Measurements from ENCODE around the gene TMEM196.

TMEM196 gene
- 0 to 0.09 reads per million in 2 donors for total RNA-seq

DNA sequence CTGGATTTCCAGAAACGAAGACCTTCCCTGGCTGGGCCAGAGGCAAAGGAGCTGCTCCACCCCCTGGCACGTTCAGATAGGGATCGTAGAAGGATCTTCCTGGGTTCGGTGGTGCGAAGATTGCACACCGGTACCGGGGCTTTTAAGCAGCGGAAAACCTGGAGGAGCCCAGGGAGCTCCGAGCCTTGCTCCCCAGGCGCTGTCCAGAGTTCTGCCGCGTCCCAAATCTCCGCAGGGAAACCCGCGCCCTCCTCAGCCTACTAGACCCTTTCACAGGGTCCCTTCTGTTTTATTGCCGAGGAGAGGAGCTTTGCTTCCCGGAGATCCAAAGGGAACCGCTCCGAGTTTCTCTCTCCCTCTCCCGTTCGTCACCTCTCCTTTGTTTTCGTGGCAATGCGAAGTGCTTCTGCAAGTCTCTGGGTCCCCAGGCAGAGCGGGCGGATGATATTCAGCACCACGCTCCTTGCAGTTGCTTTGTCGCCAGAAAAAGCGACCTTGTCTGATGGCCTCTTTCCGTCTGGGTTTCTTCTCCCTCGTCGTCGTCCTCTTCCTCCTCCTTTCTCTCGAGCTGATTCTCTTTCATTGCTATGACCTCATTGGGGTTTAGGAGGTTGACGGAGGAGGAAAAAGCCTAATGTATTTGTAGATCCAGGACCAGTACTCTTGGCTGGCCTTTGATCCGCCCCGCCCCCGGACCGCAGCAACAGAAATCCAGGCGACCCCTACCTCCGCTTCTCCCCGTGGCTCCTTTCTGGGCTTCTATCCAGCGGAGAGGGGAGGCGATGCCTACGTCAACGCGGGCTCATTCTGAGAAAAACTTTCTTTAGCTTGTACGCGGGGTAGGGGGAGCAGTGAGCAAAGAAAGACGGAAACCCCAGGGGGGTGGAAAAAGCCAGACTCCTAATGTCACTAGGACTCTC lies at the start of gene TMEM196:
TSS of gene TMEM196 (minus strand) at position 777 of the 920 bp plus-strand sequence. CDS start 921 bp downstream, outside the sequence.
- DNase-seq = no peak

DNA sequence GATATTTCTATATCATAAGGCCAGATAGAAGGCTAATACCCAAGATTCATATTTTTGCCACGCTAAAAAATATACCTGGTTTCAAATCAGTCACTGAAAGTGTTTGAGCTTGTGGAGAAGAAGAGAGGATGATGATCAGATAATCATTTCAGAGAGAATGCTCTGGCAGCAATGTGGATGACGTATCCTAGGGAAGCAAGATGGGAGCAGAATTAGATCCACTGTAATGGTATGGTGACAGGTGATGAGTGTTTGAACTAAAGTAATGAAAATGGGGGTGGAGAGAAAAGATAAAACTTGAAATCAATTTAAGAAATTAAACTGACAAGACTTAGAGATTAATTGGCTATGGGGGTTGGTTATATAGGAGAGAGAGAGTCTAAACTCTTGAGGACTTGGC lies 42.7 kb upstream of the TMEM196 start:
- DNase-seq = no peak

DNA sequence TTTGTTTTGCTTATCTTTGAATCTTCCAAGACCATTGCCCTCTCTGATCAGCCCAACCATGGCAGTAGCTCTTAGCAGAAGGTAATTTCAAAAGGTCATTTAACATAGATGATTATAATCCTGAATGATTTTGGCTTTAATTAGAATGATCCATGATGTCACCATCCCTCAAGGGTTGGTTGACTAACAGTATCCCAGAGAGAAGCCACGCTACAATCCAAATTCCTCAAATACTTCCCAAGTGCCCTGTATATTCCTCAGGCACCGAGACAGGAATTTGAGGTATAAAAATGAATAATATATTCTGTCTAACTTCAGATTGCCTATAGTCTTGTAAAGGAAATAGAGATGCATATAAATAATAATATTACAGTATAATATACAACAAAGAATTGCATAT lies 42.1 kb upstream of the TMEM196 start:
- DNase-seq = no peak

DNA sequence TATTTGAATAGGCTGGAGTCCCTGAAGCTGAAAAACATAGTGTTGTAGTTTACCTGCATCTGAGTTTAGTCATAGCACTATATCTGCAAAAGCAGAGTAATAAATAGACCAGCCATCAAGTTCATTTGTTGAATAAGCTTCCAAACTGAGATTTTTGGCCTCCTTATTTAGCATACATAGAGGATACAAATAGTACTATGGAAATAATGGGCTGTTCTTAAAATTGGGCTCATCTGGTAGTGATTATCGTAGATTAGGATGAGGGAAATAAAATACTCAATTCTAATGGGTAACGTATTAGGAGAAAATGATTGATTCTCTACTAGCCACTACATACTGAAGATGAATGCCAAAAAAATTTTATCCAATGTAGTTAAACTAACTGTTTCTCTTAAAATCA lies 41.4 kb upstream of the TMEM196 start:
- DNase-seq = no peak

DNA sequence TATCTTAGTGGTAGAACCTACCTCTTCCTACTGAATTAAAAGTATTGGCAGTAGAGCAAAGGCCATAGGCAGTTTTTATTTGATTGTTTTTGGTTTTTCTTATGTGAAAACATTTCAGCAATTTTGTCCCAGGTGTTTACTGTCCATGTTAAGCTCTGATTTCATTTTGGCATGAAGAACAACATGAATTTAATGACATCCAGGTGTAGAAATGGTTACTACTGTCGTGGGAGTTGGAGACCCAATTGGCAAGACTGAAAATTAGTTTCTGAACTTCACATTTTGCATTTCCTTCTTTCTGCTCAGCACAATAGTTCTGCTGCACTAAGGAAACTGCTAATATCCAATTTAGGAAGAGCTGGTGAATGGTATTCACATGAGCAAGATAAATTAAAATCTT lies 38.0 kb upstream of the TMEM196 start:
- no peak for DNase-seq

DNA sequence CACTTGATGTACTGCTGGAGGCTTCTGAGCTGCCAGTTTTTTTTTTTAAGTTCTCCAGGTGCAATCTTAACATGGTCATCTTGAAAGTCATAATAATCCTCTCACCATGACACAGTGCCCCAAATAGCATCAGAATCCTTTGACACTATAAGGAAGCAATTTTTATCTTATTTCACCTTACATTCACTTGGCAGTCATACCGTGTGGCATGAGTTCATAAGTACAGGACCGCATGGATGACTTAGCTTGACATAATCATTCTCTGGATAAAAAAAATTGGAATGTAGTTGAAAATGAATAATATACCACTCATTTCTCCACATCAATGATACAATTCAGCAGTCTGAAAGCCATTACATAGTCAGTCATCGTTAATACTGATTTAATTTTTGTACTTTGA lies 25.6 kb upstream of the TMEM196 start:
- DNase-seq = no peak

DNA sequence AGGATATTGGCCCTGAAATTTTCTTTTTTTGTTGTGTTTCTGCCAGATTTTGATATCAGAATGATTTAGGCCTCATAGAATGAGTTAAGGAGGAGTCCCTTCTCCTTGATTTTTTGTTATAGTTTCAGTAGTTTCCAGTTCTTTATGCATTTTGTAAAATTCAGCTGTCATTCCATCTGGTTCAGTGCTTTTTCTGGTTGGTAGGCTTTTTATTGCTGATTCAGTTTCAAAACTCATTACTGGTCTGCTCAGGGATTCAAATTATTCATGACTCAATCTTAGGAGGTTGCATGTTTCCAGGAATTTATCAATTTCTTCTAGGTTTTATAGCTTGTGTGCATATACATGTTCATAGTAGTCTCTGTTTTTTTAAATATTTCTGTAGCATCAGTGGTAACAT lies 10.1 kb upstream of the TMEM196 start:
- no peak for DNase-seq

DNA sequence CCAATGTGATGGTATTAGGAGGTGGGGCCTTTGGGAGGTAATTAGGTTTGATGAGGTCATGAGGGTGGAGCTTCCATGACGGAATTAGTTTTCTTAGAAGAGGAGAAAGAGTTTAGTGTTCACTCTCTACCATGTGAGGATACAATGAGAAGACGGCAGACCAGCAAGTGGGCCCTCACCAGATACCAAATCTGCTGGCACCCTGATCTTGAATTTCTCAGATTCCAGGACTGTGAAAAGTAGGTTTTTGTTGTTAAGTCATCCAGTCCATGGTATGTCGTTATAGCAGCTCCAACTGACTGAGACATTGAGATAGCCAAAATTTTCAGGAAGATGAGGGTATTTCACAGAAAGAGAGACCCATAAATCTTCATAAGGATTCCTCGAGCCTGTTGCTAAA lies 3.6 kb upstream of the TMEM196 start:
- DNase-seq = no peak

DNA sequence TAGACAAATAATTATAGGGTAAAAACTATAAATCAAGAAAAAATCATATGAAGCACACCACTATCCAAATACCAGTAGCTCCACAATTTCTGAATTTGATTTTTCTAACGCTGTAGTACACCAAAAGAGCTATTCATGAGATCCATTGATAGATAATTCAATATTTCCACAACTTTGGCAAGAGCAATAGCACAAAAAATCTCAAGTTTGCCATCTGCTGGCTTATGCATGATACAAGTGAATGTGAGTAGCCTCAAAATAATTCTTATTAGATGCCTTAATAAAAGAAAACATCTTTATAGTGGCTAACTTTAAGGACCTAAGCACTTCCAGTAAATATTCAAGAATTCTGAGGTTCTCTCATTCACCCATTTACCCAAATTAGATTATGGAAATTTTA lies 2.2 kb upstream of the TMEM196 start:
- DNase-seq = no peak

DNA sequence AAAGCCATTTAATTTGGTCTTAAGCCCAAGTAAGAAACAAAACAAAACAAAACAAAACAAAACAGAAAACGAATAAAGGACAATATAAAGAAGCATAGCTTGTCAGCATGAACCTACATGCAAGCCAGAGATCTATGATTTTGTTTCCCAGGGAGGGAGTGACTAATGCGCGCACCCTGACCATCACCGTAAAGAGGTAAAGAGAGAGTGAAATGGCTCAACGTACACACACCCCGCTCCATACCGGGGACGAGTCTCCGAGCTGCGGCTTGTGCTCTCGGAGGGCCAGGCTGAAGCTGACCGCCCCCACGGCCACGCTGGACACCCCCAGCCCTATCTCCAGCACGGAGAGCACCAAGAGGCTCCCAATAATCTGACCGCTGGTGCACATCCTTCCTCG lies 1.1 kb downstream of the TMEM196 start:
- DNase-seq = no peak

DNA sequence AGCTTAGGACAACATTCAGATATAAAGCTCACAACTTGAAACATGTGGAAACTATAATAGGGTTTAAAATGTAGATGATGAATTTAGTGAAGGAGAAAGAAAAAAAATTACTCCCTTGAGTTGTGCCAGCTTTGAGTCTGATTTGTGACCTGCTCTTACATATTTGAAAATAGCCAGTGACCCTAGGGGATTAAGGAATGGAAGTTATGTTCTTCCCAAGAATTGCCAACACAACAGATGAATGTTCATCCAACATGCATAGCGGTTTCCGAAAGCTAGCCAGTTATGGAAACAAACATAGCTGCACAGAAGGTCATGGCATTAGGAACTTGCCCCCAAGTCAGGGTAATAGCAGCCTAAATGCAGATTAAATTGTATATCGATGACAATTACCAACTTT lies 10.8 kb downstream of the TMEM196 start:
- no peak for DNase-seq

DNA sequence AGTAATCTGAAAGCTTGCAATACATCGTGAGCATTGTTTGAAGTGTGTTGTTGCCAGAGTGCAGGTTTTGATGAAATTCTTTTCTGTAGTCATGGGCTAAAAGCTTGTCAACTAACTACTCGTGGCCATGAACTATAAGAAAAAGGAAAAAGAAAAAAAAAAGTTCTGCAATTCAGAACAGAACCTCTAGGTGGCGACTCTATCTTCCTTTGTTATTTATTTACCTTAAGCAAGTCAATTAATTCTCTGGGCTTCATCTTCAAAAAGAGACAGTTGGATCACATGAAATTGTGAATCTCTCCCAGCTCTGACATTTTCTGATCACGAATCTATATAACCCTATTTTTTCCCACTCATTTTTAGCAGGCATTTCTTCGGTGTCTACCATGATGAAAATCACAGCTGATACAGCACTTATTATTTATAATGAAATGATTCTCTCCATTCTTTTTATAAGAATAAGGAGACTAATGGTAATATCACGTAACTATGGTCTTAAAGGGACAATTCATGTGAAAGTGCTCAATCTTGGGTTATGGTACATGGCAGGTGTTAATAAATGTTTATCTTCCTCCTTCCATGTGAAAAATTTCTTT lies 18.8 kb downstream of the TMEM196 start:
- DNase-seq = no peak

DNA sequence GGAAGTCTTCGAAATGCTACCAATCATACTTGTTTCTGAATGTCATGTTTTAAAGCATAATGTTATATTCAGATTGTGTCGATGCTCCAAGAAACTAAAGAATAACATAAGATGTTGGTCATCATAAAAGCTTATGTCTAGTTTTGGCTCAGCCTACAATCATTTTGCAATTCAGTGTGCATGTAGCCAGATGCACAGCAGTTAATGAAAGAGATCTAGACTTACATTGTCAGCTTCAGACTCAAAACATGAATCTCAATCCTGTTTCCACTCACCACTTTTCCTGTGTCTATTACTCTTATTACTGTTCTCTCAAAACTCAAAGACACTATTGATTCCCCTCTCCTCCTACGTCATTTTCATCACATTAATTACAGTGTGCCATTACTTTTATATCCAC lies 21.4 kb downstream of the TMEM196 start:
- DNase-seq = no peak

DNA sequence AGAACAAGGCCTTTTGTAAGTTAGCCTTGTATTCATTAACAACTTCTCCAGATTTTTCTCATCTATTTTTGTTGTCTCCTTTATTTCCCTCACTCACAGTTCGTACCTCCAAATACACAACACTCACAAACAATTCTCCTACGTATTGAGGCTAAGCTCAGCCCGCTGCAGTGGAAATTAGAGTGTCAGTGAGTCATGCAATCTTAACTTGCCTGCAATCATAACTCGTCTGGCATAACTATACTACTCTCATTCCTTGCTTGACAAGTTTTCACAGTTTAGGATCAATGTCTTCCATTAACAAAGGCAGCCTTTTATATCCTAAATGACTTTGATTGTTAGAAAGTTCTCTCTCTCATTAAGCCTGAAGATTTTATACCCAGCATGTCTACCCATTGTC lies 23.8 kb downstream of the TMEM196 start:
- no peak for DNase-seq

DNA sequence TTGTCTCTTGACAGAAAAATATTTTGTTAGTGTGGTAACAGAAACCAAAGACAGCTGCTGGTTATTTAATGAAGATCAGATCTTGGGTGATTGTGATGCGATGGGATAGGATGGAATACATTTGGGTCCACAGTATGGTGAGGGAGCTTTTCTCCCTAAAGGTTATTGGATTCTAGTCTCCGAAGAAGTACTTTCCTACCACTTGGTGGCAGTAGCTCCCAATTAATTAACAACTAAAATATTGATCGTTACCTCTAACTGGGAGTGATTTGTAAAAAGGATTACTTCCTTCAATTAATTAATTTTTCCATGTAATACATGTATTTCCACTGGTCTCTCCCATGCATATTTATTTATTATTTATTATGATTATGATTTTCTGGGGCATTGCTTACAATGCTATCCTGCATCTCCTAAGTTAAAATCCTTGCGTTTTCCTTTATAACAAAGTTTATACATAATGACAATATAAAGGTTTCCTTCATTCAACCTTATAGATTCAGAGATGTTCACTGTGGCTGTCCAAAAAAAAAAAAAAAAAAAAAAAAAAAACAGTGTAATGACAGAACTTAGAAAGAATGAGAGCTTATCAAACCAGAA lies 25.6 kb downstream of the TMEM196 start:
- no peak for DNase-seq

DNA sequence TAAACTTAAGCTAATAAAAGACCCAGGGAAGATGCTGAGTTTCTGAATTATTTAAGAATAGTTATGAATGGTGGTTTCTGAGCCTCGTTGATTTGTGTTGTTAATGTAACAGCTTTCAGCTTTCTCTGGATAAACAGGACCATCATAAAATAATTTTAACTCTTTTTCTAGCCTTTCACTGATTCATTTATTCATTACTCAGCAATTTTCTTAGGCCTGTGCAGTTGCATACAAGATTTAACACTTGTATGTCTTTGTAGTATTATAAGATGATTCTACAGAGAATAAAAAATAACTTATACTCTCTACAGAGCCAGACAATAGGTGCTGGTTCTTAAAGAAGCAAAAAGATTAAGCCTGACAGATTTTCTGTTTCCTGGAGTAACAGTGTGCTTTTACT lies 29.3 kb downstream of the TMEM196 start:
- DNase-seq = no peak

DNA sequence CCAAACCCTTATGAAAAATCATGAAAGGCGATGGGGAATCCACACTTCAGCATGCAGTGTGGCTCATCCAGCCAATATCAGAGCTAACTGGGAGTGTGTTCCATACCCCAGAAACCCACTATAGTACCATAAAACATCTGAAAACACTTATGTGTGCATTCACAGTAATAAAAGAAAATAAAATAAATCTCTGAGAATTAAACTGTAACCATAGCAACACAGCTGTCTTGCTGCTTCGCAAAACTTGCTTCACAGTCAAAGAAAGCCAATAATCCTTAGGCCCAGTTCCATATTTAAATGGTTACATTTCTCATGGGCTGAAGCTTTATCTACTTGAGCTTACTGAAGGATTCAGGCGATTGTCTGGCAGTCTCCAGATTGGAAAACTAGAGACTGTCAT lies 44.7 kb downstream of the TMEM196 start:
- DNase-seq = no peak

DNA sequence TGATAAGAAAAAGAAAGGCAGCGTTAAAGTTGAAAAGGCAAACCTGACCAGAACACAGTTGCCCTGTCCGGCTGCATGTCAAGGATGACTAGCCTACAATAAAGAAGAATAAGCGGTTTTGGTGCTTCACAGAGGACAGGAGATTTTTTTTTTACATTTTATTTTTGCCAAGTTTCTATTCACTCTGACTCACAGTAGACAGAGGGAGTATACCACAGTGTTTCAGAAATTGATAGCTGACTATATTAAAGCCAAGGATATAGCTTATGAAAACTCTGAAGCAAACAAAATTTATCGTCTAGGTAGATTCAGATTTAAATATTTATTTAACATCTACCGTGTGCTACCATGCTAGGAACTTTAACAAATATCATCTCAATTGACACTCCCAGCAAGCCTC lies 47.6 kb downstream of the TMEM196 start:
- no peak for DNase-seq

DNA sequence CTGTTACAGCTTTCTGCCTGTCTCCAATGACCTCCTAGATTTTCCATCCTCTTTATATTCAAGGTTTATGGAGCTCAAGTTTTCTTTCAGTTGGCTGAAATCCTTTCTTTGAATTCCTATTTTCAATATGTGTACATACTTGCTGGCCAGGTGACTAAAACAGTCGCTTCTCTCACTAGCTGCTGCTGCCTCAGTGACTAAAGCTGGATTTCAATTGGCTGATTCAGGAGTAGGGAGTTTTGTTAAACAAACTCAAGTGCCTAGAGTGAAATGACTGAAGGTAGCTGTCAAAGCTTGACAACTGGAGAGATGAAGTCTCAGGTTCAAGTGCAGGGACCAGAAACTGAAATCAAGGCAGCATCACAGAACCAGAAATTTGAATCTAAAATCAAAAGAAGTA lies 57.9 kb downstream of the TMEM196 start:
- DNase-seq = no peak

DNA sequence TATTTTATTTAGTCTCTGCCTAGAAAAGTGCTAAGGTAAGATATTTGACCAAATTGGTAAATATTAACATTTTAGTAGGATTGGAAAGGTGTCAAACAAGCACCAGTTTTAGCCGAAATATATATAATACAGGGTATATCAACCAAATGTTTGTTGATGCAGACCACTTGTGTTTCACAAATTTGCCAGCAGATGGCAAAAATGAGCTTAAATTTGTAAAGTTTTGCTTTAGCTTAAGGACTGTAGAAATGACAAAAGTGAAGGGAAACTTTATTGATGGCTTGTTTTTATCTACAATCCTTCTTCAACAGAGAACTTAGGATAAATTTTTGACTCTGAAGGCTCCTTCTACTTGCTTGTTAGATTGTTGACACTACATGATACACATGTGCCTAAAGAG lies 59.7 kb downstream of the TMEM196 start:
- DNase-seq = no peak

DNA sequence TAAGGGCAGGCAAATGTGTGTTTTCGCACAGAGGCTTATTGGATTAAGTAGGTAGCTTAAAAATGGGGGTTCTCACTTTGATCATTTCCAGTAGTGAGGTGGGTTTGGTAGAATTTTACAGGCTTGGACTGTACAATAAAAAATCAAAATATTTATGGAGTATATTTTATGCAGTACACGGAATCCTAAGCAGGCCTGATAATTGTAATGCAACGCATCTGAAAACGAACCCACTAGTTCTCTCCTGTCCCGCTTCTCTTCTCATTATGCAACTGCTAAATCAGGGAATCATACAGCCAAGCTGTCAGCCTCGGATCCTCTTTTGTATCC lies 64.2 kb downstream of the TMEM196 start:
- no peak for DNase-seq

DNA sequence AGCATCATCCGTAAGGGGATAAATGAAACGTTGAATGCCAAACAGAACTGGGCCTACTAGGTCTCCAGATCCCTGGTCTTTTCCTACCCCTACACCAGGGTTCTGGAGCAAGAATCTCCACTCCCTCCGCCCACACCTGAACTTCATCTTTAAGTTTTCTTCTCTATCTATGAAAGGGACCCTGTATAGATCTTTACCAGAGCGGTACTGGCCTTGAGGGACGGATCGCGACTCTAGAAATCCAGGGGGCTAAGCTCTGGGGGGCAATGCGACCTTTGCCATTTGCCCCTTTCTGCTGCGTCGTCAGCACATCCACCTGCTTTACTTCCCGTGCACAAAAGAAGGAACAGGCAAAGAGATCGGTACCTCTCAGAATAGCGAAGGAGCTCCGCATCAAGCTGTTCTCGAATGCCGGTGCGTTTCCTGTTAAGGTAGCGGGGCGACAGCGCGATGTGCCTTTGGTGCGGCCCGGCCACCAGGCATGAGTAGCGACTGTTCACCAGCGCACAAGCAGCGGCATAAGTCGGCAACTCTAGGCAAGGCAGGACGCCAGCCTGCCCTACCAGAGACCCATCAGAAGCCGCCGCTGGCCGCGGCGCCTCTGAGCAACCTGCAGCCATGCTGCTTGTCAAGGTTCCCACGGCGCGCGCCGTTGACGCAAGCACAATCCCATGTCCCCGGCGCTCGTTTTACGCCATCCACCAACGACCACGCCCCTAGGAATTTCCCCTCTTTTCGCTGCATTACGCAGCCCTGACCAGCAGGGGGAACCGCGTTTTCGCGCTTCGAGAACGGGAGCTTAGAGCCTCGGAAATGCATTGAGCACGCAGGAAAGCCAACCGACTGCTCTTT lies 64.8 kb downstream of the TMEM196 start, which contains the start of gene POLR1F:
TSS of gene POLR1F (minus strand) at position 641 of the 852 bp plus-strand sequence. CDS start at position 620, 21 bp downstream.
- peak; percentile 79 for DNase-seq

DNA sequence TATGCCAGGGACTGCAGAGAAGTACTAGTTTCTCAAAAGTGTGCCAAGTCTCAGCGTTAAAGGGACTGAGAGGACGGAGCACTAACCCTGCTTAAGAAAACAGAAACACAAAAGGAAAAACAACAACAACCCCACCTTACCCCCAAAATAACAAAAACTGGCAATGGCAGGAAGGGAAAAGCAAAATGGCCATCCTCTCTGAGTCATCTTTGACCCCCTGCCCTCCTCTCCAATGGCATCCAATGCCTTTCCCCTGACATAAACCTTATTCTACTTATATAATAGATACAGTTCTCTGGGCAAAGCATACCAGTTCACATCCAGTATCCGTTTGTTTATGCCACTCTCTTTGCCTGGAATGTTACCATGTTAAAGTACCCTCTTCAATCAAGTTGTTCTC lies 66.2 kb downstream of the TMEM196 start:
- DNase-seq = no peak
